ENCODE results near the gene ARSG.

DNA sequence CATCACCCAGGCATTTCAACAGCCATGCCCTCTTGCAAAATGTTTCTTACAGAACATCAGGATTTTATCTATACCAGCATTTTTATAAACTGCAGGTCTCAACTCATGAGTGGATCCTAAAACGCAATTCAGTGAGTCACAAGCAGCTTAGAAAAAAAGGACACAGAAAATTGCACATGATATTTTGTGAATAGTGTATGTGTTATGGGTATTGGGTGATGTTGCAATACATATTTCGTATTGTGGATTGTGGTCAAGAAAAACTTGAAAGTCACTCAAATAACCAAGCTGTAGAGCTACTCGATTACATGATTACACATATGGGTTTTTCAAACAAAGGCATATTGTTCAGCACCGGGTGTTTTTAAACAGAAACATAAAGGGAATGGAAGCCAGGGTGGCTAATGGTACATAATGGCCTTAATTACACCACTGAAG lies 164.6 kb downstream of the ARSG start:
- TF ChIP-seq, protein P1, sequence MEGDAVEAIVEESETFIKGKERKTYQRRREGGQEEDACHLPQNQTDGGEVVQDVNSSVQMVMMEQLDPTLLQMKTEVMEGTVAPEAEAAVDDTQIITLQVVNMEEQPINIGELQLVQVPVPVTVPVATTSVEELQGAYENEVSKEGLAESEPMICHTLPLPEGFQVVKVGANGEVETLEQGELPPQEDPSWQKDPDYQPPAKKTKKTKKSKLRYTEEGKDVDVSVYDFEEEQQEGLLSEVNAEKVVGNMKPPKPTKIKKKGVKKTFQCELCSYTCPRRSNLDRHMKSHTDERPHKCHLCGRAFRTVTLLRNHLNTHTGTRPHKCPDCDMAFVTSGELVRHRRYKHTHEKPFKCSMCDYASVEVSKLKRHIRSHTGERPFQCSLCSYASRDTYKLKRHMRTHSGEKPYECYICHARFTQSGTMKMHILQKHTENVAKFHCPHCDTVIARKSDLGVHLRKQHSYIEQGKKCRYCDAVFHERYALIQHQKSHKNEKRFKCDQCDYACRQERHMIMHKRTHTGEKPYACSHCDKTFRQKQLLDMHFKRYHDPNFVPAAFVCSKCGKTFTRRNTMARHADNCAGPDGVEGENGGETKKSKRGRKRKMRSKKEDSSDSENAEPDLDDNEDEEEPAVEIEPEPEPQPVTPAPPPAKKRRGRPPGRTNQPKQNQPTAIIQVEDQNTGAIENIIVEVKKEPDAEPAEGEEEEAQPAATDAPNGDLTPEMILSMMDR (IDR thresholded peaks at IDR 0.05): no peak
- no peak for TF ChIP-seq POLR2AphosphoS5 (IDR thresholded peaks at IDR 0.05)
